Measurements from ENCODE around the gene MTG2.

MTG2 gene

DNA sequence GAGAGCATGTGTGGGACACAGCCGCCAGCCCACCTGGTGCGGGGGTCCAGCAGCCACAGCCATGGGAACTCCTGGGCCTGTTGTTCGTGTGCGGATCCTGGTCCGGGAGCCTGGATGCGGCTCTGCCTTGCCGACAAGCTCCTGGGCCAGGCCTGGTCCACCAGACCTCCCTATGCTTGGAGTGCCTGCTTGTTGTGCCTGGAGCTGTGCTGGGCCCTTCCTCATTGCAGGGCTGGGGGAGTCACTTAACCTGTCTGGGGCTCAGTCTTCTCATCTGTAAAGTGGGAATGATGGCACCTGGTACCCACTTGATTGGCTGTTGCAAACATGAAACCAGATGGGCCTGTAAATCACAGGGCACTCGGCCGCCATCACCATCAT is 52.9 kb downstream of the MTG2 start:
- no peak for DNase-seq (ENCODE audit: low spot score)

DNA sequence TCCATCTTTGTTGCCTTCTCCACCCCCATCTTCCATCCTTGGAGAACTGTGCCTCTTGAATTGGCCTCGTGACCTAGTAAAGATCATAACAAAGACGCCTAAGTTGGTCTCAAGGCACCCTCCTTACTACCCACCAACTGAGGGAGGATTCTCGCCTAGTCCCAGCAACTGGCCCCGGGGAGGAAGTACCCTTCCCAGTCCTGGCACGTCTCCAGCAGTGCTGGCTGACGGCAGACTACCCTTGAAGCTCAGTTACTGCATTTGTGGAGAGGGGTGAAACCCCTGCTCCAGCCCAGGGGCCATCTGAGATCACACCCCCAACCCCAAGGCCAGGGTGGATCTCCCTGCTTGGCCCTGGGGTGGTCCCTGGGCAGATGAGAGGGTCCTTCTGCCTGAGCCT is 53.4 kb downstream of the MTG2 start:
- no peak for DNase-seq (ENCODE audit: low spot score)

- DNase-seq (ENCODE audit: low spot score), result no peak
Measured at GRCh38 chr20:62236766-62237513, 54.1 kb downstream of the MTG2 start.

GRCh38 chr20:62237514-62237800 is 54.6 kb downstream of the MTG2 start:
- DNase-seq (ENCODE audit: low spot score), result no peak

- peak; percentile 99 for DNase-seq (ENCODE audit: low spot score)
Measured at GRCh38 chr20:62237801-62238568, 55.2 kb downstream of the MTG2 start, which contains the start of gene OSBPL2. Gene OSBPL2, plus strand, starts transcription at chr20:62238521. Its CDS starts 17,664 bp downstream, at chr20:62256185.

DNA sequence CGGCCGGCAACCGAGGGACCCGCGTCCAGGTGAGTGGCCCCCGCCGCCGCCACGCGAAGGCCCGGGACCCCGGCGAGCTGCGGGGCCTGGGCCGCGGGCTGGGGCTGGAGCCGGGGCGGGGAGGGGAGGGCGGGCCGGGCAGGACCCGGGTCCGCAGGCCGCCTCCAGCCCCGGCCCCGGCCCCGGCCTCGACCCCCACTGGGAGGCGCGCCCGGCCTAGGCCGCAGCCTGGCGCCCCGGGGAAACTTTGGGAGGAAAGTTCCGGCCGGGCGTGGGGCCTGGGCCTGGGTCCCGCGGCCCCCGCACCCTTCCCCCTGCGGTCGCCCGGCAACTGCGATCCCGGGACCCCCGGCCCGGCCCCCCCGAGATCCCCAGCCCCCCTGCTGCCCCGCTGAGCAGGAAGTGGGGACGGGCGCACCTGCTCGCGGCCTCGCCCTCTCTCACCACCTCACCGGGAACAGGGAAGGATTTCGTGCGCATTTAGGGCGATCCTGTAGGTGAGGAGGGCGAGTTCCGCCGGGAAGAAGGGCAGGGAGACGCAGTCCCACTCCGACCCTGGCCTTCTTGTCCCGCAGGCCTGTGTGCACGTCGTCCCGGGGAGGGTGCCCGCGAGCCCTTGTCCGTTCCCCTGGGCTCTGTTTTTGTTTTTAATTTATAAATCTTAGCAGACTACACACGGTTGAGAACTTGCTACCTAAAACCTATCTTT is 55.9 kb downstream of the MTG2 start:
- DNase-seq (ENCODE audit: low spot score), result peak; percentile 40

DNA sequence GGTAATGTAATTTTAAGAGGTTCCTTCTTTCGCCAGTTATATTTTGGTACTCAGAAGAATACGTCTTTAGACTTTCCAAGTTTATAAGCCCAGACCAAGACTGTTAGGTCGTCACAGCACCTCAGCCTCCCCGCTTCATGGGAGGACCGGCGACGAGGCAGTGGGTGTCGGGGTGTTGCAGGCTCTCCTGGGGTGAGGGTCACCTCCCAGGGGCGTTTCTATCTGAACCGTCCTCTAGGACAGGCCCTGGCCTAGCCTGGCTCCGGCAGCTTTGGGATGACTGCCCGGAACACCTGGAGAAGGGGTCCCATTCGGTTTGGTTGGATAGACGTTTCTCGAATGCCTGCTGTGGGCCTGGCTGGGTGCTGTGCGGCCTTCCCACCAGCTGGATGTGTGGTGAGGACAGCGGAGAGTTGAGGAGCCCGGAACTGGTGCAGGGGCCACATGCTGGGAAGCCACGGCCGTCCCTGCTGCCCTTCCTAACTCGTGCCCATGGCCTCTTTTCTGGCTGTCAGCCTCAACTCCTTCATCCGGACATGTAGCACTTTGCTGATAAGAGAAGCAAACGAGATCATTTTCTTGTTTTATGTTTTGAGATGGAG is 56.6 kb downstream of the MTG2 start:
- peak; percentile 65 for DNase-seq (ENCODE audit: low spot score)

DNA sequence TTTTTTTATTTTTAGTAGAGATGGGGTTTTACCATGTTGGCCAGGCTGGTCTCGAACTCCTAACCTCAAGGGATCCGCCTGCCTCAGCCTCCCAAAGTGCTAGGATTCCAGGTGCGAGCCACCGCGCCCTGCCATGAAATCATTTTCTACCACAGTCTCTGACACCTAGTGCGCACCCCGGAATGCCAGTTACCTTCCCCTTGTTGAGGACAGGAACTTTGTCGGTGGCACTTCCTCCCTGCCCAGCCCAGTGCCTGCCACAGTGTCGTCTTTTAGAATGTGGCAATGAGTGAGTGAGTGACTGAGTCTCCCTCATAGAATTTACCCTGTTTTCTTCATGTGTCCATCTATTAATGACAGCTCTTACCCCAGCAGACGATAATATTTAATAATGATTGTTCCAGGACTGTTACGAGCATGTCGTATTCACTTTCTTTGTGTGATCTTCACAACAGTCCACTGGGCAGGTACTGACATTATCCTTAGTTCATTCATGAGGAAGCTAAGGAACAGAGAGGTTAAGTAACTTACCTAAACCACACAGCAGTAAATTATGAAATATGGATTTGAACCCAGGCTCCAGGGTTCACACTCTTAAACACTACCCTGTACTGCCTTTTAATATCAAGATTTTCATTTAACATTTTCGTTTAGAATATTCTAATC is 57.3 kb downstream of the MTG2 start:
- DNase-seq (ENCODE audit: low spot score), result no peak

GRCh38 chr20:62241506-62241905 is 58.7 kb downstream of the MTG2 start:
- no peak for DNase-seq (ENCODE audit: low spot score)

DNA sequence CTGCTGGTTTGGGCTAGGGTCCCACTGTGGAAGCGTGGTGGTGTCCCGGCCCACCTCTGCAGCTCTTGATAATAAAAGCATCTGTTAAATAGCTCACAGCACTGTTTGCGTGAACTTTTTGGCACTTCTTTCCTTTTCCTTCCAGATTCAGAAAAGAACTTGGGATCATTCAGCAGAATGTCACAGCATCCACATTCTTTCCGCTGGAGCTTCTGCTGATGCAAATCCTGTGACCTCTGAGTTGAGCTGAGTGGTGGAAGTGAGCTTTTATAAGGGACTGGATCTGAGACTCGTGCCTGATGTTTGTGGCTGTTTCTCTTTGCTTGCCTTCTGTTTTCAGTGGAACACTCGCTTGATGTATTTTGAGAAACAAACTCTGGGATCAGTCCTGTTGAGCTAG is 59.3 kb downstream of the MTG2 start:
- DNase-seq (ENCODE audit: low spot score), result no peak

- DNase-seq (ENCODE audit: low spot score), result no peak
Measured at GRCh38 chr20:62243106-62243505, 60.3 kb downstream of the MTG2 start.

GRCh38 chr20:62243906-62244515 is 61.2 kb downstream of the MTG2 start:
- no peak for DNase-seq (ENCODE audit: low spot score)

GRCh38 chr20:62244644-62245108 is 61.8 kb downstream of the MTG2 start:
- DNase-seq (ENCODE audit: low spot score), result no peak

- no peak for DNase-seq (ENCODE audit: low spot score)
Measured at GRCh38 chr20:62245911-62246280, 63.1 kb downstream of the MTG2 start.

DNA sequence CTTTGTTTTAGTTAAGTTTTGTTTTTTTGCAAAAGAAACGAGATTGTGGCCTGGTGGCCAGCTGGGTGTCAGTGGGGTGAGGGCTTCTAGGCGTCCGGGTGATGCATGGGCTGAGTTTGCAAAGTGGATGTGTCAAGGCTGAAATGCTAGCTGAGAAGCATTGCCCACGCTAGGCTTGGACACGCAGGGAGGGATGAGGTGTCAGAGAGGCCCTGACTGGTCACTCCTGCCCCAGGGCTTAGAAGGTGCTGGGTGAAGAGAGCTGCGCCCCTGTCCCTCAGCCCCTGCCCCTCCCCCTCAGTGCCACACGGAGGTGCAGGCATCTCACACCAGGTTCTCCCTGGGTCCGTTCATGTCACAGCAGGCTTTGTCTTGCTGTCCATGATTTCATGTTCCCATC is 63.6 kb downstream of the MTG2 start:
- DNase-seq (ENCODE audit: low spot score), result no peak

- DNase-seq (ENCODE audit: low spot score), result no peak
Measured at GRCh38 chr20:62246872-62247652, 64.2 kb downstream of the MTG2 start.

DNA sequence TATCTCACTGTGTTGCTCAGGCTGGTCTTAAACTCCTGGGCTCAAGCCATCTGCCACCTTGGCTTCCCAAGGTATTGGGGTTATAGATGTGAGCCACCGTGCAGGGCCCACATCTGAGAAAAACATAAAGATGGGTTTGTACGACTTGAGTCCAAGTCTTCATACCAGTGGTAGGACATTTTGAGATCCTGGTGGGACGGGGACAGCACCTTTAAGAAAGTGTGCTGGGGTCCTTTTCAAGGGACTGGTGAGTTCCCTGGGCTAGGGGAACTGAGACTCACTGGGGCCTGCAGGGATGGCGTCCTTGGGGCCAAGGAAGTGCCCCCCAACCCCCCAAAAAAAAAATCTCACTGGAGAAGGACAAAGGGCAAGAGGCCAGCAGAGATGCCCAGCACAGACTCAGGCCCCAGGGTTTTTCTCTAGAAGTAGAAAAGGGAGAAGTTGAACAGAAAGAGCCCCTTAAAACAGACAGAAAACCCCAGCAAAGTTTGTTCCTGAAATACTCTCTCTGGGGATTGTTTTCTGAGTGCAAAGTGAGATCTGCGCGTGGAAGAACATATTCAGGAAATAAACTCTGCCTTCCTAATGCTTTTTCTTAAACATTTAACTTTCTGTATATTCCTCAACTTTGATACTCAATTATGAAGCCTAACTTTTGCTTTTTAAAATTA is 66.2 kb downstream of the MTG2 start:
- DNase-seq (ENCODE audit: low spot score), result no peak

- no peak for DNase-seq (ENCODE audit: low spot score)
Measured at GRCh38 chr20:62252342-62252966, 69.6 kb downstream of the MTG2 start.
